ENCODE measurements around the gene HOXD10. TPM values are rescaled to one million over a fixed set of nuclear protein-coding genes. Genes with fewer than 3 reads are reported as not detected.

The HOXD10 gene
- total RNA-seq, 2 donors from 2014 or later = not detected

- ATAC-seq (replicated peaks in 1 of 2) (no peak), DNase-seq (no peak)
- Mint-ChIP-seq H3K4me3 (peak overlapping the region in 1 of 2 donors; percentile 35), H3K27ac (no peak overlapping the region), H3K9me3 (no peaks in the 10 kb centered on the region), H3K4me1 (ENCODE audit: low read depth) (peaks cover 36% of the 10 kb centered on the region), H3K27me3 (ENCODE audit: low read depth) (peaks cover 84% of the 10 kb centered on the region), H3K36me3 (ENCODE audit: insufficient read depth in 2 of 2) (peaks cover 10 to 12% of the 10 kb centered on the region in 2 donors)
Measured at GRCh38 chr2:176137906-176138305, 21.3 kb downstream of the HOXD10 start.

GRCh38 chr2:176138526-176138922, 21.9 kb downstream of the HOXD10 start:
- Mint-ChIP-seq H3K36me3 (ENCODE audit: insufficient read depth in 2 of 2) (peaks cover 10 to 12% of the 10 kb centered on the region in 2 donors), H3K27me3 (ENCODE audit: low read depth) (peaks cover 83% of the 10 kb centered on the region), H3K4me1 (ENCODE audit: low read depth) (peaks cover 36% of the 10 kb centered on the region), H3K9me3 (no peaks in the 10 kb centered on the region), H3K4me3 (peak overlapping the region; percentile 55 to 70), H3K27ac (no peak overlapping the region)
- no peak for DNase-seq
- ATAC-seq (replicated peaks in 1 of 2) = no peak

GRCh38 chr2:176138923-176139660, 22.5 kb downstream of the HOXD10 start:
- Mint-ChIP-seq H3K27me3 (ENCODE audit: low read depth) (peaks cover 77% of the 10 kb centered on the region), H3K9me3 (no peaks in the 10 kb centered on the region), H3K27ac (peak overlapping the region; percentile 61), H3K36me3 (ENCODE audit: insufficient read depth in 2 of 2) (peaks cover 10 to 12% of the 10 kb centered on the region in 2 donors), H3K4me3 (peak overlapping the region; percentile 55 to 70), H3K4me1 (ENCODE audit: low read depth) (peaks cover 36% of the 10 kb centered on the region)
- ATAC-seq (replicated peaks in 1 of 2) (no peak), DNase-seq (no peak)

GRCh38 chr2:176139661-176140512, 23.3 kb downstream of the HOXD10 start:
- H3K27me3 Mint-ChIP-seq (ENCODE audit: low read depth) = peaks cover 73% of the 10 kb centered on the region
- no peak for ATAC-seq (replicated peaks in 1 of 2)
- no peak for DNase-seq
- H3K27ac Mint-ChIP-seq = no peak overlapping the region
- peaks cover 10 to 12% of the 10 kb centered on the region in 2 donors for H3K36me3 Mint-ChIP-seq (ENCODE audit: insufficient read depth in 2 of 2)
- H3K4me1 Mint-ChIP-seq (ENCODE audit: low read depth) = peaks cover 36% of the 10 kb centered on the region
- peak overlapping the region; percentile 9 to 67 for H3K4me3 Mint-ChIP-seq
- H3K9me3 Mint-ChIP-seq = no peaks in the 10 kb centered on the region

- Mint-ChIP-seq H3K27me3 (ENCODE audit: low read depth) (peaks cover 73% of the 10 kb centered on the region), H3K36me3 (ENCODE audit: insufficient read depth in 2 of 2) (peaks cover 10 to 11% of the 10 kb centered on the region in 2 donors), H3K9me3 (no peaks in the 10 kb centered on the region), H3K4me1 (ENCODE audit: low read depth) (peaks cover 29% of the 10 kb centered on the region), H3K27ac (no peak overlapping the region), H3K4me3 (peak overlapping the region; percentile 9 to 67)
- DNase-seq = peak; percentile 79 to 82
- ATAC-seq (replicated peaks in 1 of 2) = peak; percentile 92
Measured at GRCh38 chr2:176140513-176141317, 24.1 kb downstream of the HOXD10 start.

- ATAC-seq (replicated peaks in 1 of 2) = no peak
- peaks cover 22% of the 10 kb centered on the region for H3K4me1 Mint-ChIP-seq (ENCODE audit: low read depth)
- H3K27ac Mint-ChIP-seq = no peak overlapping the region
- no peak for DNase-seq
- H3K36me3 Mint-ChIP-seq (ENCODE audit: insufficient read depth in 2 of 2) = peaks cover 9 to 10% of the 10 kb centered on the region in 2 donors
- H3K4me3 Mint-ChIP-seq = no peak overlapping the region
- no peaks in the 10 kb centered on the region for H3K9me3 Mint-ChIP-seq
- peaks cover 77% of the 10 kb centered on the region for H3K27me3 Mint-ChIP-seq (ENCODE audit: low read depth)
Measured at GRCh38 chr2:176142281-176142680, 25.7 kb downstream of the HOXD10 start.

GRCh38 chr2:176145085-176145969, 28.7 kb downstream of the HOXD10 start:
- Mint-ChIP-seq H3K36me3 (ENCODE audit: insufficient read depth in 2 of 2) (no peaks in the 10 kb centered on the region), H3K4me3 (no peak overlapping the region), H3K9me3 (no peaks in the 10 kb centered on the region), H3K4me1 (ENCODE audit: low read depth) (peaks cover 4% of the 10 kb centered on the region), H3K27ac (no peak overlapping the region), H3K27me3 (ENCODE audit: low read depth) (peaks cover 84% of the 10 kb centered on the region)
- DNase-seq (no peak), ATAC-seq (replicated peaks in 1 of 2) (no peak)

- no peak overlapping the region for H3K4me3 Mint-ChIP-seq
- H3K9me3 Mint-ChIP-seq = no peaks in the 10 kb centered on the region
- H3K27ac Mint-ChIP-seq = no peak overlapping the region
- no peak for DNase-seq
- no peaks in the 10 kb centered on the region for H3K36me3 Mint-ChIP-seq (ENCODE audit: insufficient read depth in 2 of 2)
- H3K27me3 Mint-ChIP-seq (ENCODE audit: low read depth) = peaks cover 88% of the 10 kb centered on the region
- H3K4me1 Mint-ChIP-seq (ENCODE audit: low read depth) = peaks cover 4% of the 10 kb centered on the region
- no peak for ATAC-seq (replicated peaks in 1 of 2)
Measured at GRCh38 chr2:176146101-176146500, 29.5 kb downstream of the HOXD10 start.

GRCh38 chr2:176146645-176147044, 30.1 kb downstream of the HOXD10 start:
- H3K9me3 Mint-ChIP-seq = no peaks in the 10 kb centered on the region
- ATAC-seq (replicated peaks in 1 of 2) = no peak
- peaks cover 4% of the 10 kb centered on the region for H3K4me1 Mint-ChIP-seq (ENCODE audit: low read depth)
- H3K36me3 Mint-ChIP-seq (ENCODE audit: insufficient read depth in 2 of 2) = no peaks in the 10 kb centered on the region
- DNase-seq = no peak
- peaks cover 88% of the 10 kb centered on the region for H3K27me3 Mint-ChIP-seq (ENCODE audit: low read depth)
- H3K27ac Mint-ChIP-seq = no peak overlapping the region
- H3K4me3 Mint-ChIP-seq = no peak overlapping the region

- H3K4me1 Mint-ChIP-seq (ENCODE audit: low read depth) = peaks cover 4% of the 10 kb centered on the region
- ATAC-seq (replicated peaks in 1 of 2) = no peak
- H3K27me3 Mint-ChIP-seq (ENCODE audit: low read depth) = peaks cover 81% of the 10 kb centered on the region
- H3K27ac Mint-ChIP-seq = no peak overlapping the region
- DNase-seq = no peak
- H3K9me3 Mint-ChIP-seq = no peaks in the 10 kb centered on the region
- no peak overlapping the region for H3K4me3 Mint-ChIP-seq
- H3K36me3 Mint-ChIP-seq (ENCODE audit: insufficient read depth in 2 of 2) = no peaks in the 10 kb centered on the region
Measured at GRCh38 chr2:176147210-176147799, 30.7 kb downstream of the HOXD10 start.

GRCh38 chr2:176147800-176148496, 31.4 kb downstream of the HOXD10 start:
- Mint-ChIP-seq H3K27ac (no peak overlapping the region), H3K4me3 (no peak overlapping the region), H3K27me3 (ENCODE audit: low read depth) (peaks cover 80% of the 10 kb centered on the region), H3K9me3 (no peaks in the 10 kb centered on the region), H3K4me1 (ENCODE audit: low read depth) (peaks cover 4% of the 10 kb centered on the region), H3K36me3 (ENCODE audit: insufficient read depth in 2 of 2) (no peaks in the 10 kb centered on the region)
- DNase-seq (no peak), ATAC-seq (replicated peaks in 1 of 2) (no peak)

All from activated T-cell treated with anti-CD3 and anti-CD28 coated beads, Interleukin-2, amount 50 U/mL, for 72 hours (primary cell).